A673 (cell line): ENCODE measurements around the gene LRRC1. TPM values are rescaled to one million over a fixed set of nuclear protein-coding genes. Genes with fewer than 3 reads are reported as not detected.

Experiments used
- BruUV-seq: library from RNA; stranded (reverse); fragments of 400-500 nt; replicated peaks from 2 replicates; lab custom pipeline; 2021; lab: Mats Ljungman, UMichigan
- CTCF ChIA-PET: fragments of 300-600 bp; sonication (Branson Sonifier 250); formaldehyde crosslinking; loops from one replicate; lab custom pipeline; 2022; ENCODE audit warnings: antibody characterized with exemption; lab: Charles Lee
- POLR2A ChIA-PET: fragments of 300-600 bp; sonication (Branson Sonifier 250); formaldehyde crosslinking; loops from one replicate; lab custom pipeline; 2022; ENCODE audit warnings: antibody characterized with exemption; ENCODE audit not compliant: low non-redundant PET; lab: Charles Lee
- DNase-seq: peaks from one replicate; pipeline ENCODE4 v3.0.0-alpha.2; 2015; ENCODE audit warnings: low spot score
- H3K27ac ChIP-seq: fragments of 200-600 bp; sonication (generic); 2 replicates; pipeline ENCODE4 v1.5.1; 2016; ENCODE audit warnings: mixed run types, low read depth, mild to moderate bottlenecking, mixed read lengths, antibody characterized with exemption, low read length; ENCODE audit not compliant: poor library complexity, severe bottlenecking
- H3K27me3 ChIP-seq: fragments of 200-600 bp; sonication (generic); replicated peaks from 2 replicates; pipeline ENCODE4 v1.6.1; 2017; ENCODE audit warnings: mixed run types, low read depth, mild to moderate bottlenecking, mixed read lengths, antibody characterized with exemption, low read length; ENCODE audit not compliant: insufficient read depth, poor library complexity
- H3K36me3 ChIP-seq: fragments of 200-600 bp; sonication (generic); 2 replicates; pipeline ENCODE4 v1.6.1; 2016; ENCODE audit warnings: mixed run types, mild to moderate bottlenecking, mixed read lengths, antibody characterized with exemption, low read length; ENCODE audit not compliant: insufficient read depth, poor library complexity, severe bottlenecking
- H3K4me1 ChIP-seq: fragments of 200-600 bp; sonication (generic); 2 replicates; pipeline ENCODE4 v1.6.1; 2017; ENCODE audit warnings: mixed run types, mild to moderate bottlenecking, mixed read lengths, antibody characterized with exemption, low read length; ENCODE audit not compliant: insufficient read depth, poor library complexity, severe bottlenecking
- H3K4me3 ChIP-seq: fragments of 200-600 bp; sonication (generic); 2 replicates; pipeline ENCODE4 v1.5.1; 2016; ENCODE audit warnings: low read depth, mixed run types, mild to moderate bottlenecking, mixed read lengths, low read length; ENCODE audit not compliant: poor library complexity, severe bottlenecking
- H3K9me3 ChIP-seq: fragments of 200-600 bp; sonication (generic); 2 replicates; pipeline ENCODE4 v1.6.1; 2016; ENCODE audit warnings: mixed run types, low read depth, mild to moderate bottlenecking, mixed read lengths, antibody characterized with exemption, low read length; ENCODE audit not compliant: poor library complexity, severe bottlenecking
- CTCF ChIP-seq: fragments of 300-800, 200-600 bp; sonication (generic); conservative IDR thresholded peaks from 2 replicates; pipeline ENCODE4 v1.5.1; 2017; ENCODE audit warnings: low read depth, mild to moderate bottlenecking, antibody characterized with exemption, low read length, moderate library complexity, mixed read lengths
- EZH2 ChIP-seq: fragments of 200-600 bp; sonication (generic); IDR thresholded peaks from 2 replicates; pipeline ENCODE4 v1.6.1; 2017; ENCODE audit warnings: borderline replicate concordance, low read depth, mild to moderate bottlenecking, mixed read lengths, antibody characterized with exemption, low read length; ENCODE audit not compliant: poor library complexity, severe bottlenecking
- intact Hi-C: fragments of 100-400 bp; cut with micrococcal nuclease; formaldehyde crosslinking; loops from one replicate; pipeline ENCODE4 v1.10.0; 2022; ENCODE audit not compliant: unreplicated experiment
- total RNA-seq: library from RNA; stranded (reverse); gene quantifications from 2 replicates; pipeline ENCODE4 v1.2.3, GENCODE V29; 2021

The LRRC1 gene
- total RNA-seq, 1 experiment from 2014 or later: 4.4 TPM

GRCh38 chr6:53854843-53855567 lies 60.2 kb downstream of the LRRC1 start:
- Histone ChIP-seq H3K27me3 (no peaks in the 10 kb centered on the region), H3K4me3 (no peak overlapping the region), H3K27ac (no peak overlapping the region), H3K4me1 (peaks cover 5% of the 10 kb centered on the region), H3K36me3 (no peaks in the 10 kb centered on the region), H3K9me3 (no peaks in the 10 kb centered on the region)
- intact Hi-C loops: no loop called here
- ChIA-PET CTCF (no interaction called here), POLR2A (no interaction called here)
- TF ChIP-seq CTCF: no peak
- no peak for TF ChIP-seq EZH2
- DNase-seq: no peak
- BruUV-seq: no TSS peak

GRCh38 chr6:53855940-53856339 lies 61.1 kb downstream of the LRRC1 start:
- intact Hi-C loops: no loop called here
- Histone ChIP-seq H3K4me1 (peaks cover 5% of the 10 kb centered on the region), H3K36me3 (no peaks in the 10 kb centered on the region), H3K27me3 (no peaks in the 10 kb centered on the region), H3K4me3 (no peak overlapping the region), H3K9me3 (no peaks in the 10 kb centered on the region), H3K27ac (no peak overlapping the region)
- ChIA-PET POLR2A (no interaction called here), CTCF (no interaction called here)
- no peak for DNase-seq
- TF ChIP-seq CTCF: no peak
- TF ChIP-seq EZH2: no peak
- no TSS peak for BruUV-seq

GRCh38 chr6:53857318-53858094 lies 62.7 kb downstream of the LRRC1 start:
- no TSS peak for BruUV-seq
- H3K4me1 ChIP-seq: peaks cover 5% of the 10 kb centered on the region
- ChIA-PET POLR2A (no interaction called here), CTCF (no interaction called here)
- intact Hi-C loops: no loop called here
- H3K27me3 ChIP-seq: no peaks in the 10 kb centered on the region
- TF ChIP-seq EZH2: no peak
- TF ChIP-seq CTCF: no peak
- H3K9me3 ChIP-seq: no peaks in the 10 kb centered on the region
- no peak overlapping the region for H3K27ac ChIP-seq
- no peaks in the 10 kb centered on the region for H3K36me3 ChIP-seq
- peak; percentile 24 for DNase-seq
- no peak overlapping the region for H3K4me3 ChIP-seq
